Thyroid gland (tissue), 4 donors: Measurements from ENCODE around the gene PLA2G4D.

Source experiments
- POLR2A ChIP-seq, 2 donors: fragments of 450-650 bp; IDR thresholded peaks; one replicate each; pipeline ENCODE4 v1.6.1; 2017; ENCODE audit warnings: antibody characterized with exemption in 2 of 2, mild to moderate bottlenecking in 2 of 2, moderate library complexity in 1 of 2
- TF ChIP-seq, protein P1 (sequence below), 6 experiments: fragments of 200-600 bp in 3 of 6; fragments of 450-650 bp in 3 of 6; sonication (generic) in 3 of 6; IDR thresholded peaks; one replicate each; pipeline ENCODE4 v1.5.1; 2016 to 2019; ENCODE audit warnings: antibody characterized with exemption in 6 of 6, mild to moderate bottlenecking in 2 of 6, inconsistent platforms in 1 of 6, moderate library complexity in 1 of 6

DNA sequence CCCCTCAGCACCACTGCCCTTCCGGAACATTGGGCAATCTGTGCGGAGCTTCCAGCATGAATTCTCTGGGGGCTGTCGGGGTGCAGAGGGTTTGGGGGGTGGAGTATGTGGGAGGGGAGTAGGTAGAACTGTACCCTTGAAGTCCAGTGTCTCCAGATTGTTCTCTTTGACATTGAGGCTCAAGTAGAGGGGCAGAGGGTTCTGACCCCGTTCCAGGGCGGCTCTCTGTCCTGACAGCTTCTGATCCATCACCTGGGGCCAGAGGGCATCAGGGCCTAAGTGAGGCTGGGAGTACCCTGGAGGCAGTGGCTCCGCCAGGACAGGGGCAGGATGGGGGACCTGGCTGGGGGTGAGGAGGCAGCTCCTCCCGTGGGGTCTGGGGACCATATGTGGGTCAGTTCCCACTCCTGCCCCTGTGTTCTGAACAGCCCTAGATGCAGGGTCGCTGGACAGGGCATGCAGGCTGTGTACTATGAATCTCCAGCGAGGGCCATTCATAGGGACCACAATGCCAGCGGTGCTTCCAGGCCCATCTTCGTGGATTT lies 22.1 kb downstream of the PLA2G4D start:
- TF ChIP-seq, protein P1, sequence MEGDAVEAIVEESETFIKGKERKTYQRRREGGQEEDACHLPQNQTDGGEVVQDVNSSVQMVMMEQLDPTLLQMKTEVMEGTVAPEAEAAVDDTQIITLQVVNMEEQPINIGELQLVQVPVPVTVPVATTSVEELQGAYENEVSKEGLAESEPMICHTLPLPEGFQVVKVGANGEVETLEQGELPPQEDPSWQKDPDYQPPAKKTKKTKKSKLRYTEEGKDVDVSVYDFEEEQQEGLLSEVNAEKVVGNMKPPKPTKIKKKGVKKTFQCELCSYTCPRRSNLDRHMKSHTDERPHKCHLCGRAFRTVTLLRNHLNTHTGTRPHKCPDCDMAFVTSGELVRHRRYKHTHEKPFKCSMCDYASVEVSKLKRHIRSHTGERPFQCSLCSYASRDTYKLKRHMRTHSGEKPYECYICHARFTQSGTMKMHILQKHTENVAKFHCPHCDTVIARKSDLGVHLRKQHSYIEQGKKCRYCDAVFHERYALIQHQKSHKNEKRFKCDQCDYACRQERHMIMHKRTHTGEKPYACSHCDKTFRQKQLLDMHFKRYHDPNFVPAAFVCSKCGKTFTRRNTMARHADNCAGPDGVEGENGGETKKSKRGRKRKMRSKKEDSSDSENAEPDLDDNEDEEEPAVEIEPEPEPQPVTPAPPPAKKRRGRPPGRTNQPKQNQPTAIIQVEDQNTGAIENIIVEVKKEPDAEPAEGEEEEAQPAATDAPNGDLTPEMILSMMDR (IDR thresholded peaks at IDR 0.05) = no peak
- no peak for TF ChIP-seq POLR2A (IDR thresholded peaks at IDR 0.05)
